Measurements from ENCODE around the gene MRPS33.
"Not testable (repeated sequence)": the region's sequence is repeated elsewhere in the genome, so short reads cannot be mapped to it uniquely, and the experiment has no call there.

The MRPS33 gene

GRCh38 chr7:141043616-141044015 is 28.9 kb upstream of the MRPS33 start:
- Histone ChIP-seq H3K27me3 (replicated peaks in 2 of 5; ENCODE audit: control insufficient read depth in 4 of 5, insufficient read depth in 5 of 5, low read length in 4 of 5) (no peaks in the 10 kb centered on the region), H3K4me3 (ENCODE audit: control insufficient read depth in 1 of 7, extremely low read depth in 1 of 7, insufficient read depth in 4 of 7, low read depth in 2 of 7, low read length in 6 of 7) (no peak overlapping the region), H3K36me3 (ENCODE audit: control insufficient read depth in 4 of 4, insufficient read depth in 4 of 4, low read length in 3 of 4) (no peaks in the 10 kb centered on the region), H3K9me3 (ENCODE audit: control extremely low read depth in 1 of 5, control insufficient read depth in 4 of 5, insufficient read depth in 2 of 5, low read depth in 1 of 5, low read length in 4 of 5) (no peaks in the 10 kb centered on the region), H3K4me1 (ENCODE audit: control extremely low read depth in 1 of 4, control insufficient read depth in 4 of 4, insufficient read depth in 4 of 4, low read length in 3 of 4) (no peaks in the 10 kb centered on the region), H3K27ac (ENCODE audit: insufficient read depth in 1 of 2, low read depth in 1 of 2, low read length in 2 of 2, poor library complexity in 1 of 2, severe bottlenecking in 2 of 2) (no peak overlapping the region)
- POLR2A ChIA-PET = no interaction called here
- CTCF ChIA-PET = no interaction called here
- 95% methylated on average over 2 of the region's 4 CpGs for WGBS (ENCODE audit: insufficient coverage)
- no peak for DNase-seq

- no peaks in the 10 kb centered on the region for H3K4me1 ChIP-seq (ENCODE audit: control extremely low read depth in 1 of 4, control insufficient read depth in 4 of 4, insufficient read depth in 4 of 4, low read length in 3 of 4)
- no peaks in the 10 kb centered on the region for H3K36me3 ChIP-seq (ENCODE audit: control insufficient read depth in 4 of 4, insufficient read depth in 4 of 4, low read length in 3 of 4)
- ChIA-PET CTCF (interaction anchor here (0.8 kb wide), 1 partner anchor 15 kb away, joined by 3 read pairs; no protein-coding TSS in a partner anchor), POLR2A (no interaction called here)
- 96% methylated on average over 8 of the region's 14 CpGs for WGBS (ENCODE audit: insufficient coverage)
- H3K4me3 ChIP-seq (ENCODE audit: control insufficient read depth in 1 of 7, extremely low read depth in 1 of 7, insufficient read depth in 4 of 7, low read depth in 2 of 7, low read length in 6 of 7) = no peak overlapping the region
- no peaks in the 10 kb centered on the region for H3K27me3 ChIP-seq (replicated peaks in 2 of 5; ENCODE audit: control insufficient read depth in 4 of 5, insufficient read depth in 5 of 5, low read length in 4 of 5)
- no peaks in the 10 kb centered on the region for H3K9me3 ChIP-seq (ENCODE audit: control extremely low read depth in 1 of 5, control insufficient read depth in 4 of 5, insufficient read depth in 2 of 5, low read depth in 1 of 5, low read length in 4 of 5)
- no peak overlapping the region for H3K27ac ChIP-seq (ENCODE audit: insufficient read depth in 1 of 2, low read depth in 1 of 2, low read length in 2 of 2, poor library complexity in 1 of 2, severe bottlenecking in 2 of 2)
- no peak for DNase-seq
Observed at GRCh38 chr7:141042222-141043193, 27.8 kb upstream of the MRPS33 start.

GRCh38 chr7:141039376-141039775 is 24.6 kb upstream of the MRPS33 start:
- Histone ChIP-seq H3K9me3 (ENCODE audit: control extremely low read depth in 1 of 5, control insufficient read depth in 4 of 5, insufficient read depth in 2 of 5, low read depth in 1 of 5, low read length in 4 of 5) (no peaks in the 10 kb centered on the region), H3K27me3 (replicated peaks in 2 of 5; ENCODE audit: control insufficient read depth in 4 of 5, insufficient read depth in 5 of 5, low read length in 4 of 5) (no peaks in the 10 kb centered on the region), H3K4me3 (ENCODE audit: control insufficient read depth in 1 of 7, extremely low read depth in 1 of 7, insufficient read depth in 4 of 7, low read depth in 2 of 7, low read length in 6 of 7) (no peak overlapping the region), H3K4me1 (ENCODE audit: control extremely low read depth in 1 of 4, control insufficient read depth in 4 of 4, insufficient read depth in 4 of 4, low read length in 3 of 4) (no peaks in the 10 kb centered on the region), H3K27ac (ENCODE audit: insufficient read depth in 1 of 2, low read depth in 1 of 2, low read length in 2 of 2, poor library complexity in 1 of 2, severe bottlenecking in 2 of 2) (no peak overlapping the region), H3K36me3 (ENCODE audit: control insufficient read depth in 4 of 4, insufficient read depth in 4 of 4, low read length in 3 of 4) (no peaks in the 10 kb centered on the region)
- CTCF ChIA-PET = interaction anchor here (1.1 kb wide), 1 partner anchor 13 kb away, joined by 3 read pairs; no protein-coding TSS in a partner anchor
- POLR2A ChIA-PET = no interaction called here
- no peak for DNase-seq
- 80% methylated on average over 3 of the region's 3 CpGs for WGBS (ENCODE audit: insufficient coverage)

GRCh38 chr7:141038100-141038499 is 23.3 kb upstream of the MRPS33 start:
- H3K36me3 ChIP-seq (ENCODE audit: control insufficient read depth in 4 of 4, insufficient read depth in 4 of 4, low read length in 3 of 4); DNase-seq; H3K27ac ChIP-seq (ENCODE audit: insufficient read depth in 1 of 2, low read depth in 1 of 2, low read length in 2 of 2, poor library complexity in 1 of 2, severe bottlenecking in 2 of 2); H3K9me3 ChIP-seq (ENCODE audit: control extremely low read depth in 1 of 5, control insufficient read depth in 4 of 5, insufficient read depth in 2 of 5, low read depth in 1 of 5, low read length in 4 of 5); H3K27me3 ChIP-seq (replicated peaks in 2 of 5; ENCODE audit: control insufficient read depth in 4 of 5, insufficient read depth in 5 of 5, low read length in 4 of 5); CTCF ChIA-PET; POLR2A ChIA-PET; H3K4me1 ChIP-seq (ENCODE audit: control extremely low read depth in 1 of 4, control insufficient read depth in 4 of 4, insufficient read depth in 4 of 4, low read length in 3 of 4); H3K4me3 ChIP-seq (ENCODE audit: control insufficient read depth in 1 of 7, extremely low read depth in 1 of 7, insufficient read depth in 4 of 7, low read depth in 2 of 7, low read length in 6 of 7): not testable (repeated sequence)
- no CpG with 5 or more reads among the region's 3 CpGs for WGBS (ENCODE audit: insufficient coverage)

- H3K4me1 ChIP-seq (ENCODE audit: control extremely low read depth in 1 of 4, control insufficient read depth in 4 of 4, insufficient read depth in 4 of 4, low read length in 3 of 4); CTCF ChIA-PET; DNase-seq; POLR2A ChIA-PET; H3K27ac ChIP-seq (ENCODE audit: insufficient read depth in 1 of 2, low read depth in 1 of 2, low read length in 2 of 2, poor library complexity in 1 of 2, severe bottlenecking in 2 of 2); H3K4me3 ChIP-seq (ENCODE audit: control insufficient read depth in 1 of 7, extremely low read depth in 1 of 7, insufficient read depth in 4 of 7, low read depth in 2 of 7, low read length in 6 of 7); H3K27me3 ChIP-seq (replicated peaks in 2 of 5; ENCODE audit: control insufficient read depth in 4 of 5, insufficient read depth in 5 of 5, low read length in 4 of 5); H3K36me3 ChIP-seq (ENCODE audit: control insufficient read depth in 4 of 4, insufficient read depth in 4 of 4, low read length in 3 of 4): not testable (repeated sequence)
- 88% methylated on average over 7 of the region's 33 CpGs for WGBS (ENCODE audit: insufficient coverage)
- H3K9me3 ChIP-seq (ENCODE audit: control extremely low read depth in 1 of 5, control insufficient read depth in 4 of 5, insufficient read depth in 2 of 5, low read depth in 1 of 5, low read length in 4 of 5) = peaks cover 0 to 13% (median 3%) of the 10 kb centered on the region in 5 experiments
Observed at GRCh38 chr7:141032539-141033323, 18.0 kb upstream of the MRPS33 start.

- H3K4me3 ChIP-seq (ENCODE audit: control insufficient read depth in 1 of 7, extremely low read depth in 1 of 7, insufficient read depth in 4 of 7, low read depth in 2 of 7, low read length in 6 of 7) = no peak overlapping the region
- no CpG with 5 or more reads among the region's 3 CpGs for WGBS (ENCODE audit: insufficient coverage)
- no peaks in the 10 kb centered on the region for H3K27me3 ChIP-seq (replicated peaks in 2 of 5; ENCODE audit: control insufficient read depth in 4 of 5, insufficient read depth in 5 of 5, low read length in 4 of 5)
- POLR2A ChIA-PET = no interaction called here
- CTCF ChIA-PET = no interaction called here
- H3K36me3 ChIP-seq (ENCODE audit: control insufficient read depth in 4 of 4, insufficient read depth in 4 of 4, low read length in 3 of 4) = no peaks in the 10 kb centered on the region
- H3K27ac ChIP-seq (ENCODE audit: insufficient read depth in 1 of 2, low read depth in 1 of 2, low read length in 2 of 2, poor library complexity in 1 of 2, severe bottlenecking in 2 of 2) = no peak overlapping the region
- peak in 2 of 3 donors; percentile 15 to 24 for DNase-seq
- H3K9me3 ChIP-seq (ENCODE audit: control extremely low read depth in 1 of 5, control insufficient read depth in 4 of 5, insufficient read depth in 2 of 5, low read depth in 1 of 5, low read length in 4 of 5) = peaks cover 4 to 24% (median 8%) of the 10 kb centered on the region in 5 experiments
- H3K4me1 ChIP-seq (ENCODE audit: control extremely low read depth in 1 of 4, control insufficient read depth in 4 of 4, insufficient read depth in 4 of 4, low read length in 3 of 4) = no peaks in the 10 kb centered on the region
Observed at GRCh38 chr7:141028767-141029166, 14.0 kb upstream of the MRPS33 start.

- Histone ChIP-seq H3K4me3 (ENCODE audit: control insufficient read depth in 1 of 7, extremely low read depth in 1 of 7, insufficient read depth in 4 of 7, low read depth in 2 of 7, low read length in 6 of 7) (no peak overlapping the region), H3K27me3 (replicated peaks in 2 of 5; ENCODE audit: control insufficient read depth in 4 of 5, insufficient read depth in 5 of 5, low read length in 4 of 5) (no peaks in the 10 kb centered on the region), H3K9me3 (ENCODE audit: control extremely low read depth in 1 of 5, control insufficient read depth in 4 of 5, insufficient read depth in 2 of 5, low read depth in 1 of 5, low read length in 4 of 5) (peaks cover 4 to 24% (median 8%) of the 10 kb centered on the region in 5 experiments), H3K36me3 (ENCODE audit: control insufficient read depth in 4 of 4, insufficient read depth in 4 of 4, low read length in 3 of 4) (no peaks in the 10 kb centered on the region), H3K27ac (ENCODE audit: insufficient read depth in 1 of 2, low read depth in 1 of 2, low read length in 2 of 2, poor library complexity in 1 of 2, severe bottlenecking in 2 of 2) (no peak overlapping the region), H3K4me1 (ENCODE audit: control extremely low read depth in 1 of 4, control insufficient read depth in 4 of 4, insufficient read depth in 4 of 4, low read length in 3 of 4) (no peaks in the 10 kb centered on the region)
- CTCF ChIA-PET = interaction anchor here (0.7 to 1.2 kb wide), 2 partner anchors 12 to 15 kb away, joined by 3 read pairs; partner anchors contain the start of gene MRPS33
- WGBS (ENCODE audit: insufficient coverage) = 76% methylated on average over 3 of the region's 3 CpGs
- no peak for DNase-seq
- POLR2A ChIA-PET = no interaction called here
Observed at GRCh38 chr7:141027043-141027442, 12.3 kb upstream of the MRPS33 start.
